KMS-11 (cell line): ENCODE data around the gene PGAM5.

Experiments
- H2AFZ ChIP-seq: fragments of 200-600 bp; sonication (generic); 2 replicates; pipeline ENCODE4 v1.6.1; 2016; ENCODE audit warnings: antibody characterized with exemption, mixed run types, low read depth
- H3K27ac ChIP-seq: fragments of 200-600 bp; sonication (generic); 2 replicates; pipeline ENCODE4 v1.6.1; 2016; ENCODE audit warnings: mild to moderate bottlenecking, mixed run types
- H3K27me3 ChIP-seq: fragments of 200-600 bp; sonication (generic); 2 replicates; pipeline ENCODE4 v1.6.1; 2017; ENCODE audit warnings: mild to moderate bottlenecking, low read depth, mixed run types, moderate library complexity; ENCODE audit not compliant: insufficient read depth
- H3K36me3 ChIP-seq: fragments of 200-600 bp; sonication (generic); 2 replicates; pipeline ENCODE4 v1.6.1; 2017; ENCODE audit warnings: mild to moderate bottlenecking, mixed run types; ENCODE audit not compliant: insufficient read depth
- H3K4me1 ChIP-seq: fragments of 200-600 bp; sonication (generic); 2 replicates; pipeline ENCODE4 v1.6.1; 2016; ENCODE audit warnings: mild to moderate bottlenecking, low read depth, mixed run types; ENCODE audit not compliant: poor library complexity, severe bottlenecking
- H3K4me2 ChIP-seq: fragments of 200-600 bp; sonication (generic); 2 replicates; pipeline ENCODE4 v1.7.0; 2016; ENCODE audit warnings: mild to moderate bottlenecking, mixed run types
- H3K4me3 ChIP-seq: fragments of 200-600 bp; sonication (generic); IDR thresholded peaks from 2 replicates; pipeline ENCODE4 v1.6.1; 2017; ENCODE audit warnings: low read depth, low read length, mixed read lengths; ENCODE audit not compliant: insufficient read depth
- H3K79me2 ChIP-seq: fragments of 200-600 bp; sonication (generic); 2 replicates; pipeline ENCODE4 v1.6.1; 2016; ENCODE audit warnings: low read depth, mixed run types; ENCODE audit not compliant: insufficient read depth
- H3K9ac ChIP-seq: fragments of 200-600 bp; sonication (generic); 2 replicates; pipeline ENCODE4 v1.6.1; 2016; ENCODE audit warnings: mild to moderate bottlenecking, mixed run types
- H4K20me1 ChIP-seq: fragments of 200-600 bp; sonication (generic); 2 replicates; pipeline ENCODE4 v1.6.1; 2016; ENCODE audit warnings: mild to moderate bottlenecking, mixed run types; ENCODE audit not compliant: insufficient read depth
- CTCF ChIP-seq: fragments of 200-600 bp; sonication (generic); conservative IDR thresholded peaks from 2 replicates; pipeline ENCODE4 v1.6.1; 2017; ENCODE audit warnings: low read depth, mild to moderate bottlenecking, antibody characterized with exemption, low read length, moderate library complexity, mixed read lengths

The PGAM5 gene

GRCh38 chr12:132664206-132665148 lies 46.2 kb upstream of the PGAM5 start:
- no peak overlapping the region for H3K4me2 ChIP-seq
- no peak overlapping the region for H2AFZ ChIP-seq
- no peak overlapping the region for H3K4me3 ChIP-seq
- H3K36me3 ChIP-seq, result no peaks in the 10 kb centered on the region
- no peak overlapping the region for H3K9ac ChIP-seq
- no peaks in the 10 kb centered on the region for H3K79me2 ChIP-seq
- no peak for TF ChIP-seq CTCF
- H3K27ac ChIP-seq, result no peak overlapping the region
- H3K4me1 ChIP-seq, result no peaks in the 10 kb centered on the region
- no peaks in the 10 kb centered on the region for H3K27me3 ChIP-seq
- no peaks in the 10 kb centered on the region for H4K20me1 ChIP-seq

- Histone ChIP-seq H3K27me3 (no peaks in the 10 kb centered on the region), H2AFZ (no peak overlapping the region), H3K4me1 (no peaks in the 10 kb centered on the region), H3K27ac (no peak overlapping the region), H4K20me1 (no peaks in the 10 kb centered on the region), H3K4me3 (no peak overlapping the region), H3K9ac (no peak overlapping the region), H3K79me2 (no peaks in the 10 kb centered on the region), H3K4me2 (no peak overlapping the region), H3K36me3 (no peaks in the 10 kb centered on the region)
- no peak for TF ChIP-seq CTCF
Observed at GRCh38 chr12:132665149-132665491, 45.5 kb upstream of the PGAM5 start.

GRCh38 chr12:132665794-132666193 lies 44.8 kb upstream of the PGAM5 start:
- no peaks in the 10 kb centered on the region for H3K36me3 ChIP-seq
- no peak overlapping the region for H3K4me3 ChIP-seq
- TF ChIP-seq CTCF, result no peak
- no peak overlapping the region for H2AFZ ChIP-seq
- no peaks in the 10 kb centered on the region for H4K20me1 ChIP-seq
- H3K79me2 ChIP-seq, result no peaks in the 10 kb centered on the region
- H3K27ac ChIP-seq, result no peak overlapping the region
- H3K4me2 ChIP-seq, result no peak overlapping the region
- H3K4me1 ChIP-seq, result no peaks in the 10 kb centered on the region
- no peak overlapping the region for H3K9ac ChIP-seq
- H3K27me3 ChIP-seq, result no peaks in the 10 kb centered on the region

GRCh38 chr12:132668191-132669088 lies 42.2 kb upstream of the PGAM5 start:
- no peaks in the 10 kb centered on the region for H3K36me3 ChIP-seq
- no peak overlapping the region for H3K9ac ChIP-seq
- H3K4me3 ChIP-seq, result no peak overlapping the region
- H2AFZ ChIP-seq, result no peak overlapping the region
- H4K20me1 ChIP-seq, result no peaks in the 10 kb centered on the region
- no peak overlapping the region for H3K27ac ChIP-seq
- H3K4me2 ChIP-seq, result no peak overlapping the region
- no peaks in the 10 kb centered on the region for H3K27me3 ChIP-seq
- no peaks in the 10 kb centered on the region for H3K79me2 ChIP-seq
- TF ChIP-seq CTCF, result no peak
- H3K4me1 ChIP-seq, result no peaks in the 10 kb centered on the region
